Fibroblast of villous mesenchyme (primary cell): ENCODE data around the gene RAPGEF2. TPM values are rescaled to one million over a fixed set of nuclear protein-coding genes. Genes with fewer than 3 reads are reported as not detected.

Source experiments
- DNase-seq: peaks from one replicate; pipeline ENCODE4 v3.0.0-alpha.2; 2010; ENCODE audit warnings: low read depth
- H3K4me3 ChIP-seq: 2 replicates; pipeline ENCODE4 v1.5.1; 2011; ENCODE audit warnings: low read depth, mild to moderate bottlenecking, low read length
- CTCF ChIP-seq: IDR thresholded peaks from 2 replicates; pipeline ENCODE4 v1.5.1; 2012; ENCODE audit warnings: low read depth, mild to moderate bottlenecking, low read length; ENCODE audit not compliant: insufficient read depth
- total RNA-seq: library from RNA; depleted of rRNA; stranded (reverse); fragments of >200 nt; gene quantifications from 2 replicates; pipeline ENCODE4 v1.2.3, GENCODE V29; 2012

Gene RAPGEF2
- total RNA-seq, 1 donor, result 47.1 TPM

DNA sequence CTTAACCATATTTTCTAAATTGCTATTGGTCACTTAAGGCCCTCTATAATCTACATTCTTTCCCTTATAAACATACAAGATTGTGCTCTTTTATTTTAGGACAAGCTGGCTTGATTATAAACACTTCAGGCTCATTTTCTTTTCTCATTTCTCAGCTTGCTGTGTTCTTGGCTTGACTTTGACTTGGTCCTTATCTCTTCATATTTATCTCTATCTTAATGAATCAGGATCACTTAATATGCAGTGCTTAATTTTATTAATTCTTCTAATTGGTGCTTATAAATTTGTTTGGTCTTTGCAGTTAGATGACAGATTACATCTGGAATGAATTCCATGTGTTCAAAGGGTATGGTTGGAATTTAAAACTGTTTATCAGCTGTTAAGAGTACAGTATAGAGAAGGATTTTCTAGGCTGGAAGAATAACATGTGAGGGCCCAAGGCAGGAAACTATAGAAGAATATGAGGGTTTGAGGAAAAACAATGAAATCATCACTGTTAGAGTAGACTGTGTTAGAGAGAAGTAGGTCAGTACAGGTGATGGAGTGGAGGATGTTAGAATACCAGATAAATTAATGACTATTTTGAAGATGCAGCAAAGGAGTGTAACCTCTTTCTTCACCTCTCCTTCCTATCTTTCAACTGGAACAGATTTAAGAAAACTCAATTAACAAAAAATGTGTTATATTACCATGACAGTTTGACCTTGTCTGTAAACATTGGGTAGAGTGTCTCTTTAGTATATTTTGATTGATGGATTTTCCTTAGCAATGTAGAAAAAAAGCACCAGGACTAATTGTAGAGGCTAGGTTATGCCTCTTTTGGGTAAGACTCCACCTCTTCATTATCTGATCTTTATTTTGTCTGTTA, 169.6 kb downstream of the RAPGEF2 start:
- no peak overlapping the region for H3K4me3 ChIP-seq
- peak; percentile 31 for DNase-seq
- no peak for TF ChIP-seq CTCF

- DNase-seq, result peak; percentile 36
- no peak overlapping the region for H3K4me3 ChIP-seq
- TF ChIP-seq CTCF, result no peak
Observed at GRCh38 chr4:159273141-159273438, 170.2 kb downstream of the RAPGEF2 start.

DNA sequence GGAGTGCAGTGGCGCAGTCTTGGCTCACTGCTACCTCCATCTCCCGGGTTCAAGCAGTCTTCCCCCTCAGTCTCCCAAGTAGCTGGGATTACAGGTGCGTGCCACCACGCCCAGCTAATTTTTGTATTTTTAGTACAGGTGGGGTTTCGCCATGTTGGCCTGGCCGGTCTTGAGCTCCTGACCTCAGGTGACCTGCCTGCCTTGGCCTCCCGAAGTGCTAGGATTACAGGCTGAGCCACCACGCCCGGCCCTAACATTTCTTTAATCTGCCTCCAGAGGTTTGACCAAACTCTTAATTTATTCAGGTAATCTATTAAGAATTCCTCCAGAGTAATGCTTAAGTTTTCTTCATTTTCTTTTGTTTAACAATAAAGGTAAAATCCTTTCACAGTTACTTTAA, 171.0 kb downstream of the RAPGEF2 start:
- DNase-seq, result no peak
- no peak overlapping the region for H3K4me3 ChIP-seq
- TF ChIP-seq CTCF, result no peak

DNA sequence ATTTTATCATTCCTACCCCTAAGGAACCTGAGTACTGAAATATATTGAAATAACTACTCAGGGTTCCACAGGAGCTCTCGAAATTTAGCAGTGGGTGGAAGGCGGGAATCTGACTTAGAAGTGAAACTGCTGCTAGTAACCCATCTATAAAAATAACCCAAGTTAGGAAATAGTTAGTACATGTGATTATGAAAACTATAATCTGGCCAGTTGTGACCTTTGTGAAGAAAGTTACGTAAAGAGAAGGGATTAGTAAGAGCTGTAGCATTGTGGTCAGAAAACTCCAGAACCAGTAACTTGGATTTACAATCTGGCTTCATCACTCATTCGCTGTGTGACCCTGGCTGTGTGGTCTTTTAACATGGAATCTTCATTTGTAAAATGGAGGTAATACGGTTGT, 175.5 kb downstream of the RAPGEF2 start:
- no peak for TF ChIP-seq CTCF
- peak; percentile 93 for DNase-seq
- no peak overlapping the region for H3K4me3 ChIP-seq

GRCh38 chr4:159279084-159279483, 176.2 kb downstream of the RAPGEF2 start:
- TF ChIP-seq CTCF, result no peak
- DNase-seq, result no peak
- H3K4me3 ChIP-seq, result no peak overlapping the region

GRCh38 chr4:159280442-159281172, 177.7 kb downstream of the RAPGEF2 start:
- no peak for DNase-seq
- no peak for TF ChIP-seq CTCF
- no peak overlapping the region for H3K4me3 ChIP-seq

- DNase-seq, result no peak
- H3K4me3 ChIP-seq, result no peak overlapping the region
- no peak for TF ChIP-seq CTCF
Observed at GRCh38 chr4:159281771-159282170, 178.9 kb downstream of the RAPGEF2 start.
